Raji (cell line): ENCODE data around the gene USP15.

Experiments used
- POLR2A ChIP-seq: IDR thresholded peaks from 2 replicates; pipeline ENCODE4 v1.6.1; 2011; ENCODE audit warnings: low read depth, low read length, control low read depth; ENCODE audit not compliant: insufficient read depth

Gene USP15

GRCh38 chr12:62265511-62265910, 5.3 kb downstream of the USP15 start:
- no peak for TF ChIP-seq POLR2A

GRCh38 chr12:62267026-62267425, 6.8 kb downstream of the USP15 start:
- no peak for TF ChIP-seq POLR2A

GRCh38 chr12:62267480-62267879, 7.3 kb downstream of the USP15 start:
- no peak for TF ChIP-seq POLR2A

GRCh38 chr12:62268956-62269355, 8.8 kb downstream of the USP15 start:
- TF ChIP-seq POLR2A = no peak

- no peak for TF ChIP-seq POLR2A
Measured at GRCh38 chr12:62269464-62270228, 9.4 kb downstream of the USP15 start.

- no peak for TF ChIP-seq POLR2A
Measured at GRCh38 chr12:62270384-62270783, 10.2 kb downstream of the USP15 start.

GRCh38 chr12:62270872-62271271, 10.7 kb downstream of the USP15 start:
- TF ChIP-seq POLR2A = no peak

GRCh38 chr12:62272936-62273552, 12.8 kb downstream of the USP15 start:
- TF ChIP-seq POLR2A = no peak

GRCh38 chr12:62273724-62274380, 13.6 kb downstream of the USP15 start:
- TF ChIP-seq POLR2A = no peak

GRCh38 chr12:62278022-62278421, 17.8 kb downstream of the USP15 start:
- TF ChIP-seq POLR2A = no peak

GRCh38 chr12:62279058-62279457, 18.9 kb downstream of the USP15 start:
- TF ChIP-seq POLR2A = no peak

GRCh38 chr12:62279961-62280360, 19.8 kb downstream of the USP15 start:
- no peak for TF ChIP-seq POLR2A

- TF ChIP-seq POLR2A = no peak
Measured at GRCh38 chr12:62282057-62282774, 22.0 kb downstream of the USP15 start.

- TF ChIP-seq POLR2A = no peak
Measured at GRCh38 chr12:62284749-62285148, 24.5 kb downstream of the USP15 start.

- no peak for TF ChIP-seq POLR2A
Measured at GRCh38 chr12:62285284-62285683, 25.1 kb downstream of the USP15 start.
